ENCODE measurements around the gene ZMYND11. TPM values are rescaled to one million over a fixed set of nuclear protein-coding genes. Genes with fewer than 3 reads are reported as not detected.
"Not testable (repeated sequence)": the region's sequence is repeated elsewhere in the genome, so short reads cannot be mapped to it uniquely, and the experiment has no call there.

ZMYND11 gene
- total and polyA plus RNA-seq, 2 of the 8 experiments (the other 6 are each of a cell fraction or from before 2014, with no cell fraction given): 7.5 to 26.6 TPM

DNA sequence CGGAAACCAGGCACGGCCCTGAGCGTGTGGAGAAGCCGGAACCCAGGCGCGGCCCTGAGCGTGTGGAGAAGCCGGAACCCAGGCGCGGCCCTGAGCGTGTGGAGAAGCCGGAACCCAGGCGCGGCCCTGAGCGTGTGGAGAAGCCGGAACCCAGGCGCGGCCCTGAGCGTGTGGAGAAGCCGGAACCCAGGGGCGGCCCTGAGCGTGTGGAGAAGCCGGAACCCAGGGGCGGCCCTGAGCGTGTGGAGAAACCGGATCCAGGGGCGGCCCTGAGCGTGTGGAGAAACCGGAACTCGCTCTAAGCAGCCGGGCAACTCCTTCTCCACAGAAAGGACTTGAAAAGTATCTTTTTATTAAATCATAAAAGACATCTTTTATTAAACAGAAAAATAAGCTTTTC lies 165.3 kb downstream of the ZMYND11 start:
- H3K4me2 ChIP-seq (ENCODE audit: insufficient read depth in 1 of 2, low read depth in 2 of 2, low read length in 2 of 2); H4K8ac ChIP-seq (ENCODE audit: extremely low read depth, insufficient read depth, low read length); H3K23ac ChIP-seq (ENCODE audit: insufficient read length); H2BK20ac ChIP-seq (ENCODE audit: low read length); H4K91ac ChIP-seq (replicated peaks; ENCODE audit: insufficient read length, low read length); H2BK5ac ChIP-seq (ENCODE audit: low read depth, low read length); H3K9ac ChIP-seq (replicated peaks in 1 of 4; ENCODE audit: extremely low read depth in 1 of 4, low read depth in 3 of 4, low read length in 3 of 4); H3K4ac ChIP-seq (replicated peaks; ENCODE audit: insufficient read length, low read depth, low read length); H2BK120ac ChIP-seq (replicated peaks; ENCODE audit: low read depth, low read length); H2AK5ac ChIP-seq (ENCODE audit: low read depth, low read length); H3K4me3 ChIP-seq (ENCODE audit: extremely low read depth in 1 of 4, insufficient read depth in 2 of 4, low read depth in 3 of 4, low read length in 4 of 4); H2AFZ ChIP-seq (ENCODE audit: low read length); H2BK15ac ChIP-seq (ENCODE audit: low read length); H2BK12ac ChIP-seq (ENCODE audit: low read depth, low read length); H3K9me3 ChIP-seq (ENCODE audit: insufficient read depth in 2 of 2, low read depth in 1 of 2, low read length in 1 of 2); DNase-seq (ENCODE audit: low read depth in 1 of 2, low spot score in 2 of 2); H3K27me3 ChIP-seq (replicated peaks in 1 of 4; ENCODE audit: control insufficient read depth in 3 of 4, extremely low read depth in 1 of 4, insufficient read depth in 3 of 4, low read length in 3 of 4); H3K79me1 ChIP-seq (ENCODE audit: low read depth, low read length); H3K23me2 ChIP-seq (ENCODE audit: low read depth, low read length); H3K36me3 ChIP-seq (ENCODE audit: control insufficient read depth in 2 of 4, insufficient read depth in 4 of 4, low read length in 3 of 4); CTCF ChIA-PET (ENCODE audit: partially characterized antibody); H4K5ac ChIP-seq (ENCODE audit: insufficient read length, low read depth, low read length); FAIRE-seq; H3K27ac ChIP-seq (ENCODE audit: low read depth, low read length); H3K79me2 ChIP-seq (ENCODE audit: control insufficient read depth in 1 of 2, insufficient read depth in 2 of 2, low read length in 2 of 2); H3K56ac ChIP-seq (replicated peaks; ENCODE audit: insufficient read length, low read depth, low read length); H3K4me1 ChIP-seq (replicated peaks in 1 of 4; ENCODE audit: control insufficient read depth in 3 of 4, insufficient read depth in 4 of 4, low read length in 3 of 4); H4K20me1 ChIP-seq (replicated peaks in 1 of 2; ENCODE audit: control insufficient read depth in 1 of 2, insufficient read depth in 2 of 2, low read length in 2 of 2); POLR2A ChIA-PET (ENCODE audit: partially characterized antibody); H3K14ac ChIP-seq (ENCODE audit: insufficient read length); H3K18ac ChIP-seq (ENCODE audit: extremely low read depth, low read length): not testable (repeated sequence)
- whole genome bisulfite sequencing, 2 experiments (ENCODE audit: extremely low coverage in 1 of 2, insufficient coverage in 1 of 2, insufficient read length in 1 of 2, insufficient replicate concordance in 2 of 2, low coverage in 1 of 2, low lambda C conversion rate in 2 of 2, missing lambda C conversion rate in 1 of 2): 93% methylated on average over 12 of the region's 31 CpGs; no CpG with 5 or more reads in 1 of the 2 experiments
